DOHH2 (cell line): ENCODE data around the gene MFF.

Experiments
- EZH2phosphoT487 ChIP-seq: fragments of 200-600 bp; sonication (generic); IDR thresholded peaks from 2 replicates; pipeline ENCODE4 v1.6.1; 2017; ENCODE audit warnings: borderline replicate concordance, mild to moderate bottlenecking, antibody characterized with exemption, low read length, moderate library complexity, mixed read lengths
- TF ChIP-seq, protein P1 (sequence below): fragments of 200-600 bp; sonication (generic); IDR thresholded peaks from one replicate; pipeline ENCODE4 v1.5.1; 2014; ENCODE audit warnings: antibody characterized with exemption, mild to moderate bottlenecking, low read depth, low read length; ENCODE audit not compliant: poor library complexity, severe bottlenecking

DNA sequence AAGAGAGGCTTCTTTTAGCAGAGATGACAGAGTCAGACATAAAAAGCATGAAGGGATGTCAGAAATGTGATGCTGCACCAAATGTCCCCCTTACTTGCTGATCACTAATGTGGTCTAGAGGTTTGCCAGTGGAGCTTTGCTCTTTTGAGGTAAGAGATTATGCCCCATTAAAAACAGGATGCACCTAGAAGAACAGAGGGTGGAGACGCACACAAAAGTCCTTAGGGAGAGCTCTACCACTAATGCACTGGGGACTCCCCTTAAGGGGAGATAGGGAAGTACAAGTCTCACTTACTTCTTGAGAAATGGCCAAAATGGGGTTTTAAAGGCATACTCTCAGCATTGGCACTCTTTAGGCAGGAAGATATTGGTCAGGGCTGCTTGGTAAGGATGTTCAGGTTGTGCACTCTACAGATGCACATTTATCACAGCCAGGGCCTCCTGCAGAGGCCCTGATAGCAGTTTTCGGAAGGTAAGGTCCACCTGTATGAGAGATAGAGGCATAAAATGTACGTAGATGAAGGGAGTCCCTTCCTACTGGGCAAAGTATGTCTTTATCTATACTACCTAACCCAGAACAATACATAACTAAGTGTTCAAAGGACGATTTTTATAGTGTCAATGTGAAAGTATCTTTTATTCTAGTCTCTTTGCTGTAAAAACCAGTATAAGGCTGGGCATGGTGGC is 79.7 kb downstream of the MFF start:
- TF ChIP-seq, protein P1, sequence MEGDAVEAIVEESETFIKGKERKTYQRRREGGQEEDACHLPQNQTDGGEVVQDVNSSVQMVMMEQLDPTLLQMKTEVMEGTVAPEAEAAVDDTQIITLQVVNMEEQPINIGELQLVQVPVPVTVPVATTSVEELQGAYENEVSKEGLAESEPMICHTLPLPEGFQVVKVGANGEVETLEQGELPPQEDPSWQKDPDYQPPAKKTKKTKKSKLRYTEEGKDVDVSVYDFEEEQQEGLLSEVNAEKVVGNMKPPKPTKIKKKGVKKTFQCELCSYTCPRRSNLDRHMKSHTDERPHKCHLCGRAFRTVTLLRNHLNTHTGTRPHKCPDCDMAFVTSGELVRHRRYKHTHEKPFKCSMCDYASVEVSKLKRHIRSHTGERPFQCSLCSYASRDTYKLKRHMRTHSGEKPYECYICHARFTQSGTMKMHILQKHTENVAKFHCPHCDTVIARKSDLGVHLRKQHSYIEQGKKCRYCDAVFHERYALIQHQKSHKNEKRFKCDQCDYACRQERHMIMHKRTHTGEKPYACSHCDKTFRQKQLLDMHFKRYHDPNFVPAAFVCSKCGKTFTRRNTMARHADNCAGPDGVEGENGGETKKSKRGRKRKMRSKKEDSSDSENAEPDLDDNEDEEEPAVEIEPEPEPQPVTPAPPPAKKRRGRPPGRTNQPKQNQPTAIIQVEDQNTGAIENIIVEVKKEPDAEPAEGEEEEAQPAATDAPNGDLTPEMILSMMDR = no peak
- TF ChIP-seq EZH2phosphoT487 = no peak
